Neutrophil (primary cell): Measurements from ENCODE around the gene JPT1.

Experiments used
- H3K27ac ChIP-seq: fragments of 200-600 bp; sonication (generic); 2 replicates; pipeline ENCODE4 v1.5.1; 2016; ENCODE audit warnings: mild to moderate bottlenecking, moderate library complexity
- H3K27me3 ChIP-seq: fragments of 200-600 bp; sonication (generic); 2 replicates; pipeline ENCODE4 v1.6.0; 2016; ENCODE audit warnings: mild to moderate bottlenecking
- H3K36me3 ChIP-seq: fragments of 200-600 bp; sonication (generic); 2 replicates; pipeline ENCODE4 v1.5.1; 2017
- H3K4me1 ChIP-seq, 2 experiments: fragments of 200-600 bp in 1 of 2; sonication (generic) in 1 of 2; 1 replicate in 1 of 2; 2 replicates in 1 of 2; pipeline versions ENCODE4 v1.5.1 to v1.6.1; 2013 to 2016; ENCODE audit warnings: low read depth in 1 of 2, low read length in 1 of 2, mild to moderate bottlenecking in 1 of 2, moderate library complexity in 1 of 2; ENCODE audit not compliant: control insufficient read depth in 1 of 2, insufficient read depth in 1 of 2
- H3K4me3 ChIP-seq, 2 experiments: fragments of 200-600 bp in 1 of 2; sonication (generic) in 1 of 2; 1 replicate in 1 of 2; 2 replicates in 1 of 2; pipeline ENCODE4 v1.5.1; 2013 to 2016; ENCODE audit warnings: low read depth in 1 of 2, low read length in 1 of 2, mild to moderate bottlenecking in 1 of 2, moderate library complexity in 1 of 2
- H3K9me3 ChIP-seq: fragments of 200-600 bp; sonication (generic); 2 replicates; pipeline ENCODE4 v1.5.1; 2016
- CTCF ChIP-seq: fragments of 200-600 bp; sonication (generic); IDR thresholded peaks from 2 replicates; pipeline ENCODE4 v1.5.1; 2016; ENCODE audit warnings: antibody characterized with exemption

JPT1 gene

GRCh38 chr17:75113798-75114551 lies 40.3 kb downstream of the JPT1 start:
- peak overlapping the region; percentile 68 to 82 for H3K4me3 ChIP-seq
- no peaks in the 10 kb centered on the region for H3K27me3 ChIP-seq
- H3K4me1 ChIP-seq, result peaks cover 49 to 52% of the 10 kb centered on the region in 2 experiments
- peaks cover 29% of the 10 kb centered on the region for H3K36me3 ChIP-seq
- TF ChIP-seq CTCF, result peak; percentile 97
- H3K27ac ChIP-seq, result peak overlapping the region; percentile 90
- no peaks in the 10 kb centered on the region for H3K9me3 ChIP-seq

- Histone ChIP-seq H3K36me3 (peaks cover 19% of the 10 kb centered on the region), H3K9me3 (no peaks in the 10 kb centered on the region), H3K4me1 (peaks cover 55 to 58% of the 10 kb centered on the region in 2 experiments), H3K27me3 (no peaks in the 10 kb centered on the region), H3K4me3 (peak overlapping the region in 1 of 2 experiments; percentile 19), H3K27ac (peak overlapping the region; percentile 66)
- no peak for TF ChIP-seq CTCF
These were observed 42.5 kb downstream of the JPT1 start for GRCh38 chr17:75111777-75112335.

- H3K9me3 ChIP-seq, result no peaks in the 10 kb centered on the region
- peaks cover 54% of the 10 kb centered on the region in 2 experiments for H3K4me1 ChIP-seq
- TF ChIP-seq CTCF, result no peak
- H3K27ac ChIP-seq, result peak overlapping the region; percentile 86
- H3K27me3 ChIP-seq, result no peaks in the 10 kb centered on the region
- peaks cover 16% of the 10 kb centered on the region for H3K36me3 ChIP-seq
- H3K4me3 ChIP-seq, result peak overlapping the region; percentile 74 to 97
These were observed 43.9 kb downstream of the JPT1 start for GRCh38 chr17:75110234-75110937.

- TF ChIP-seq CTCF, result peak; percentile 28
- Histone ChIP-seq H3K4me3 (peak within 1 kb of the TSS; percentile 74 to 97), H3K27ac (peak within 1 kb of the TSS; percentile 86), H3K27me3 (no peaks in the 10 kb centered on the region), H3K4me1 (peaks cover 46% of the 10 kb centered on the region in 2 experiments), H3K9me3 (no peaks in the 10 kb centered on the region), H3K36me3 (peaks cover 24% of the 10 kb centered on the region)
These were observed 44.7 kb downstream of the JPT1 start, which contains the start of gene ARMC7 for GRCh38 chr17:75109407-75110233. Gene ARMC7 (plus strand): TSS chr17:75109969. CDS start chr17:75110289, 320 bp downstream.

- Histone ChIP-seq H3K36me3 (peaks cover 30% of the 10 kb centered on the region), H3K4me1 (peaks cover 40 to 41% of the 10 kb centered on the region in 2 experiments), H3K4me3 (peak overlapping the region; percentile 74 to 97), H3K27ac (peak overlapping the region; percentile 86), H3K27me3 (no peaks in the 10 kb centered on the region), H3K9me3 (no peaks in the 10 kb centered on the region)
- no peak for TF ChIP-seq CTCF
These were observed 45.3 kb downstream of the JPT1 start for GRCh38 chr17:75109046-75109406.
